ENCODE measurements around the gene SEC23IP. TPM values are rescaled to one million over a fixed set of nuclear protein-coding genes. Genes with fewer than 3 reads are reported as not detected.
A peak's percentile ranks its signal among the peaks of the same experiment; 100 is the strongest.

The SEC23IP gene
- total and polyA plus RNA-seq, 2 donors (not counting 3 experiments of a cell fraction or from before 2014, with no cell fraction given): 30.9 to 83.1 TPM

- dilution Hi-C loops (cut with MboI; ENCODE audit: extremely low pct_ligation_motif_present, low sequenced_read_pairs) (no loop called here), intact Hi-C loops (cut with micrococcal nuclease) (loop anchor here (5.0 kb wide), 1 partner anchor 790 kb away; the partner anchor contains the start of gene EIF3A)
- Histone ChIP-seq H3K9me3 (replicated peaks; ENCODE audit: control insufficient read depth, insufficient read depth, low read length) (no peaks in the 10 kb centered on the region), H3K4me3 (replicated peaks in 1 of 3; ENCODE audit: insufficient read depth in 1 of 3, low read depth in 1 of 3, low read length in 3 of 3) (peak within 1 kb of the TSS; percentile 93 to 96 (median 96)), H3K9ac (replicated peaks; ENCODE audit: extremely low read depth, insufficient read depth, low read length) (peak within 1 kb of the TSS; percentile 84), H3K36me3 (ENCODE audit: control insufficient read depth in 2 of 2, extremely low read depth in 1 of 2, insufficient read depth in 2 of 2, low read length in 2 of 2) (no peaks in the 10 kb centered on the region), H3K9me1 (replicated peaks; ENCODE audit: control insufficient read depth, extremely low read depth, insufficient read depth, low read length) (no peaks in the 10 kb centered on the region), H3K27ac (ENCODE audit: insufficient read depth, low read depth, low read length) (peak within 1 kb of the TSS; percentile 81), H3K4me2 (ENCODE audit: insufficient read depth, low read length) (peak within 1 kb of the TSS; percentile 94), H3K27me3 (ENCODE audit: control insufficient read depth in 2 of 2, insufficient read depth in 2 of 2, low read length in 2 of 2) (no peaks in the 10 kb centered on the region), H3K79me2 (ENCODE audit: control insufficient read depth, insufficient read depth, low read length) (peaks cover 47% of the 10 kb centered on the region), H4K20me1 (replicated peaks; ENCODE audit: control insufficient read depth, extremely low read depth, insufficient read depth, low read length) (peaks cover 10% of the 10 kb centered on the region), H2AFZ (ENCODE audit: low read depth, low read length) (peak within 1 kb of the TSS; percentile 87), H3K4me1 (ENCODE audit: control insufficient read depth, extremely low read depth, insufficient read depth, low read length) (peaks cover 18% of the 10 kb centered on the region)
- POLR2A ChIA-PET: interaction anchor here (0.8 to 2.0 kb wide), 6 partner anchors 10 to 768 kb away, joined by 3 to 5 read pairs (median 4); partner anchors contain the start of genes BAG3, DENND10, SEC23IP and TIAL1
- BruUV-seq (replicated peaks): no TSS peak
- CTCF ChIA-PET: interaction anchor here (0.8 to 3.3 kb wide), 12 partner anchors 11 to 782 kb away, joined by 3 to 41 read pairs (median 4); partner anchors contain the start of genes INPP5F, SEC23IP and TIAL1
- FAIRE-seq (no peak), DNase-seq (ENCODE audit: low read depth, low spot score) (no peak)
- TF ChIP-seq MYC (IDR thresholded peaks at IDR 0.05; ENCODE audit: low read depth, low read length) (no peak), POLR2A (IDR thresholded peaks at IDR 0.05; ENCODE audit: low read depth, low read length) (peak; percentile 59)
Observed at GRCh38 chr10:119872610-119872859, 20.0 kb upstream of the SEC23IP start, which contains the start of gene MCMBP. Gene MCMBP, minus strand, starts transcription at chr10:119872843. Its CDS starts 259 bp downstream, at chr10:119872584.

GRCh38 chr10:119872860-119873681, 19.5 kb upstream of the SEC23IP start:
- DNase-seq (ENCODE audit: low read depth, low spot score) (peak; percentile 92), FAIRE-seq (peak; percentile 49)
- dilution Hi-C loops (cut with MboI; ENCODE audit: extremely low pct_ligation_motif_present, low sequenced_read_pairs) (no loop called here), intact Hi-C loops (cut with micrococcal nuclease) (loop anchor here (1.0 to 5.0 kb wide), 2 partner anchors 19 to 791 kb away; partner anchors contain the start of genes EIF3A and SEC23IP)
- CTCF ChIA-PET: interaction anchor here (0.7 to 3.3 kb wide), 16 partner anchors 8 to 783 kb away, joined by 3 to 41 read pairs (median 4); partner anchors contain the start of genes INPP5F, SEC23IP and TIAL1
- Histone ChIP-seq H3K4me2 (ENCODE audit: insufficient read depth, low read length) (peak overlapping the region; percentile 50), H3K4me3 (replicated peaks in 1 of 3; ENCODE audit: insufficient read depth in 1 of 3, low read depth in 1 of 3, low read length in 3 of 3) (peak overlapping the region; percentile 20 to 96 (median 96)), H4K20me1 (replicated peaks; ENCODE audit: control insufficient read depth, extremely low read depth, insufficient read depth, low read length) (peaks cover 10% of the 10 kb centered on the region), H3K79me2 (ENCODE audit: control insufficient read depth, insufficient read depth, low read length) (peaks cover 42% of the 10 kb centered on the region), H3K4me1 (ENCODE audit: control insufficient read depth, extremely low read depth, insufficient read depth, low read length) (peaks cover 18% of the 10 kb centered on the region), H3K36me3 (ENCODE audit: control insufficient read depth in 2 of 2, extremely low read depth in 1 of 2, insufficient read depth in 2 of 2, low read length in 2 of 2) (no peaks in the 10 kb centered on the region), H3K9ac (replicated peaks; ENCODE audit: extremely low read depth, insufficient read depth, low read length) (peak overlapping the region; percentile 84), H3K9me3 (replicated peaks; ENCODE audit: control insufficient read depth, insufficient read depth, low read length) (no peaks in the 10 kb centered on the region), H3K27ac (ENCODE audit: insufficient read depth, low read depth, low read length) (peak overlapping the region; percentile 81), H2AFZ (ENCODE audit: low read depth, low read length) (peak overlapping the region; percentile 87), H3K9me1 (replicated peaks; ENCODE audit: control insufficient read depth, extremely low read depth, insufficient read depth, low read length) (no peaks in the 10 kb centered on the region), H3K27me3 (ENCODE audit: control insufficient read depth in 2 of 2, insufficient read depth in 2 of 2, low read length in 2 of 2) (no peaks in the 10 kb centered on the region)
- TSS peak; percentile 16 for BruUV-seq (replicated peaks)
- TF ChIP-seq POLR2AphosphoS5 (IDR thresholded peaks at IDR 0.05; ENCODE audit: insufficient read depth, low read depth, low read length): peak; percentile 80
- no peak for TF ChIP-seq MYC (IDR thresholded peaks at IDR 0.05; ENCODE audit: low read depth, low read length)
- peak; percentile 79 for TF ChIP-seq POLR2A (IDR thresholded peaks at IDR 0.05; ENCODE audit: low read depth, low read length)
- TF ChIP-seq FOS (IDR thresholded peaks at IDR 0.05; ENCODE audit: borderline replicate concordance, insufficient read depth, low read length): no peak
- POLR2A ChIA-PET: interaction anchor here (0.6 to 2.0 kb wide), 6 partner anchors 10 to 769 kb away, joined by 3 to 5 read pairs (median 4); partner anchors contain the start of genes DENND10, SEC23IP and TIAL1

Measured in endothelial cell of umbilical vein (primary cell).